Measurements from ENCODE around the gene PRKCE.

Gene PRKCE

DNA sequence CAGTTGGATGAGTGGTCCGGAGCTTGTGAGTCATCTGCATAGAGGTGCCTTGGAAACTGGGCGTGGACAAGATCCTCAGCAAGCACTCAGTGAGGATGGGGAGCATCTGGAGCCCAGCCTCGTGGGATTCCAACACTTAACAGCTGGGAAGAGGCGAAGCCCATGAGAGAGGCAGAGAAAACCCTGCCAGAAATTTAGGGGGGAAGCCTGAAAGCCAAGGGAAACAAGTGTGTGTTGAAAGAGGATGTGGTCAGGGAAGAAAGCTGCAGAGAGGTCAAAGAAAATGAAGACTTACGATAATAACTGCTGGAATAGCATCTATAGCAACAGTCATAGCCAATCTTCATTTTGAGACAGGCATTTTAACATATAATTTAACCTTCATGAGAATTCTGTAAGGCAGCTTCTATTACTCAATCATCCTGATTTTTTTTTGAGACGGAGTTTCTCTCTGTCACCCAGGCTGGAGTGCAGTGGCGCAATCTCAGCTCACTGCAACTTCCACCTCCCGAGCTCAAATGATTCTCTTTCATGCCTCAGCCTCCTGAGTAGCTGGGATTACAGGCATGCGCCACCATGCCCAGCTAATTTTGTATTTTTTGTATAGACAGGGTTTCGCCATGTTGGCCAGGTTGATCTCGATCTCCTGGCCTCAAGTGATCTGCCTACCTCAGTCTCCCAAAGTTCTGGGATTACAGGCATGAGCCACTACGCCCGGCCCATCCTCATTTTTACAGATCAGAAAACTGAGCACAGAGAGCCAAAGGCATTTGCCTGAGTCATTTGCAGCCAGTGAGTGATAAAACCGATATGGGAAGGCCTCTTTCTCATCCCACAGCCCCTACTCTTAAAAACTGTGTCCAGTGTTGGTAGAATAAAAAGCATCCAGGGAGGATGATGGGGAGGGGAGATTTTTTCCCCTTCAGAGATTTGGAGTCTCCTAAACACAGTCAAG lies 431.3 kb downstream of the PRKCE start:
- DNase-seq (ENCODE audit: low read depth): no peak

DNA sequence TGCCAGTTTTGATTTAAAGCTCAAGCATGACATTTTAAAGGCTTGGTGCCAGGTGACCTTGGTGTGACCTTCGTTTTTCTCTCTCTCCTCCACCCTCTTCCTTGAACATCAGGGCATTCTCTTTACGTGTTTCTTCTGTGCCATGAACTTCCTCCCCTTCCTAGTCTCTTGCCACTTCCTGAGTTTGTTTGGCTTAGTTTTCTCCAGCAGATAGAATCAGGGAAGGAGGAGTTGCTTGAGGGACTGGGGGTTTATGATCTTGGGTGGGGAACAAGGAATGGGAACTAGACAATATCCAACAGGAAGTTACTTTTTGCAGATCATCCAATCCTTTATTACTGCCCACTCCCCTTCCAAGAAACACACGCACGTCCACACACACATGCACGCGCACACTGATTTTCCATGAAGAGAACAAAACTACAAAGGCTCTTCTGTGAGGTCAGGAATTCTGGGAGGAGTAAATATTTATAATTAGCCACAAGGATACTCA lies 435.1 kb downstream of the PRKCE start:
- no peak for DNase-seq (ENCODE audit: low read depth)

DNA sequence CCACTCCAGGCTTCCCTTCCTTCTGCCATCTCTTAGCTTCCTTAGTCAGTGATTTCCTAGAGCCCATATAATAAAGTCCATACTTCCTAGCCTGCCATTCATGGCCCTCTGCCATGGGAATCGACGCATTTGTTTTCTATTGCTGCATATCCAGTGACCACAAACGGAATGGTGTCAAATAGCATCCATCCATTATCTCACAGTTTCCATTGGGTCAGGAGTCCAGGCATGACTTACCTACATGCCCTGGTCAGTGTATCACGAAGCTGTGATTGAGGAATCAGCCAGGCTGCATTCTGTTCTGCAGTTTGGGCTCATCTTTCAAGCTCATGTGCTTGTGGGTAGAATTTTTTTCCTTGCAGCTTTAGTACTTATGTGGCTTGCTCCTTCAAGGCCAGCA lies 436.0 kb downstream of the PRKCE start:
- no peak for DNase-seq (ENCODE audit: low read depth)

- no peak for DNase-seq (ENCODE audit: low read depth)
Measured at GRCh38 chr2:46091004-46091403, 439.5 kb downstream of the PRKCE start.

DNA sequence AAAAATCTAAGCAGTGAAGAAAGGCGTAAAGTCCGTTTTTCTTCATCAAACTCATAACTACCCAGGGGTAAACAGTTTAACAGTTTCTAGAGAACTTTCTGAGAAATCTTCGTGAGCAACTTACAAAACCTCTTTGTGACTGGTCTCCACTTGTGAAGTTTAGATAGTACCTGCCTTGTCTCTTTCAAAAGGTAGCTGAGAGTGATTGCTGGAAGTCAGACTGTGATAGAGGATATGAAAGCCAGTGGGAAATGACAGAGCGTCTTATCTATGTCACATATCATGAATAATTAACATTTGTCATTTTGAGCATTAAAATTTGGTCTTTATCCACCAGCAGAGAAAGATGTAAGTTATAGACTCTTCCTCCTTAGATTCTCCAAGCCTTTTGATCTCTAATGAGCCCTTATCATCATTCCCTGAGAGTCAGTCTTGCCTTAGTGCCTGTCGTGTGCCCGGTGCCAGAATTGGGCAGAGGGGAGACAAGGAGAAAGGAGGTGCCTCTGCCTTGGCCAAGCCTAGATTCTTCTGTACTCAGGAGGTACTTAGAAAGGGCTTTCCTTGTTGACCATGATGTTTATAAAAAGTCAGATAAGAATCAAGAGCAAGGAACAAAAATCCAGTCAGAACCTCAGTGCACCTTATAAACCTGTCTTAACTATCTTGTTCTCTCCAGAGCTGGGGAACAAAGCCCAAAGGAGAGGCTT lies 440.6 kb downstream of the PRKCE start:
- no peak for DNase-seq (ENCODE audit: low read depth)

DNA sequence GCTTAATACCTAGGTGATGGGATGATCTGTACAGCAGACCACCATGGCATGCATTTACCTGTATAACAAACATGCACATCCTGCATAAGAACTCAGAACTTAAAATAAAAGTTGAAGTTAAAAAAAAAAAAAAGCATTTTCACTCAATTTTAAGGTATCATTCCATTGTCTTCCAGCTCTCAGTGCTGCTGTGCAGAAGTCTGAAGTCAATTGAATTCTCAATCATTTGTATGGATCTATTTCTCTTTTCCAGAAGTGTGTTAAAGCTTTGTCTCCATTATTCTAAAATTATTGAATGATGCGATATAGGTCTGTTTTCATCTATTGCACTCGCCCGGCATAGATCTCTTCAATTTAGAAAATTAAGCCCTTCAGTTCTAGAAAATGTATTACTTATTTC lies 443.2 kb downstream of the PRKCE start:
- DNase-seq (ENCODE audit: low read depth): no peak

DNA sequence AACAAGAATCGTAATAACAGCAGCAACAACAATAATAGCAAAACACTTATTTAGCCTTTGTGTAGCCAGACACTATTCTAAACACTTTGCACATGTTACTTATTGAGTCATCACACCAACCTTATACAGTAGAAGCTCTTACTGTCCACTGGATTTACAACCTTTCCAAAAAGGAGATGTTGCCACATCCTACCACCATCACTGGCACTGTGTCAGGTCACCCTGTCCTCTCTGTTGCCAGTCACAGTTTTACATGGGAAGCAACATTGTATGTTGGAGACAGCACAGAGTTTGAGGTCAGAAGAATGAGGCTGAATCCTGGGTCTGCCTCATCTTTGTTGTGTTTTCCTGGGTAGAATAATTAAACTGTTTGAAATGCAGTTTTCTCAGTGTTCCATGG lies 444.4 kb downstream of the PRKCE start:
- DNase-seq (ENCODE audit: low read depth): no peak

DNA sequence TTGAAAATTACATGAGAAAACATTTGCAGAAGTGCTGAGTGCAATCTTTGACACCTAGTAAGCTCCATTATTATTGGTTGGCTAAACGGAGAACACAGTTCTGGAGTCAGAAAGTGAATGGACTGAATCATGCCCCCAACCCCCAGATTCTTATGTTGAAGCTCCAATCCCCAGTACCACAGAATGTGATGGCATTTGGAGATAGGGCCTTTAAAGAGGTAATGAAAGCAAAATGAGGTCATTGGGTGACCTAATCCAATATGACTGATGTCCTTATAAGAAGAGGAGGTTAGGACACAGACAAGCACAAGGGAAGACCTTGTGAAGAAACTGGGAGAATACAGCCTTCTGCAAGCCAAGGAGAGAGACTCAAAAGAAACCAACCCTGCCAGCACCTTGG lies 444.8 kb downstream of the PRKCE start:
- no peak for DNase-seq (ENCODE audit: low read depth)

- no peak for DNase-seq (ENCODE audit: low read depth)
Measured at GRCh38 chr2:46097714-46098480, 446.4 kb downstream of the PRKCE start.

GRCh38 chr2:46098621-46099062 lies 447.2 kb downstream of the PRKCE start:
- no peak for DNase-seq (ENCODE audit: low read depth)

DNA sequence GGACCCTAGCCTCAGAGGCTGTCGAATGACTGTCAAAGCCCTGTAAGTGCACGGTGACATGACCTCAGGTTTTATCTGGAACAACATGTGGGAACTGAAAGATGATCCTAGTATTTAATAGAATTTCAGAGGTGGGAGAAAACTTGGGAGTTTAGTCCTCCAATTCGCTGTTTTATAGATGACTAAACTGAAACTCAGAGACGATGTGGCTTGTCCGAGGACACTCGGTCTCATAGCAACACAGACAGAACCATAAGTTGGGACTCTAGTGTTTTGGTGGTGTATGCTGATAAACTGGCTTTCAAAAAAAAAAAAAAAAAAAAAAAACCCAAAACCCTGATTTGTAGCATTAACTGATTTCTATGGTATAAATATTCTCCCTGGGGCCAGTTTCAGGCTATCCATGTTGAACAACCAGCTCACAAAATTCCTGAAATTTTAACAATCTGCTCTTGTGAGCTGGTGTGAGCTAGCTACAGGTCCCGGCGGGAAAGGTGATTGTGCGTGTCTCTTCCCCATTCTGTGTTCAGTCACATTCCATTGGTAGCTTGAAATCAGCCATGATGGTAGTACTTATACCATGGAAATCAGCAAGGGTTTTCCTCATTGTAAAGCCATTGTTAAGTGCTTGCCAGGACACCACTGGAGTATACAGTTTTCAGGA lies 450.2 kb downstream of the PRKCE start:
- DNase-seq (ENCODE audit: low read depth): no peak

DNA sequence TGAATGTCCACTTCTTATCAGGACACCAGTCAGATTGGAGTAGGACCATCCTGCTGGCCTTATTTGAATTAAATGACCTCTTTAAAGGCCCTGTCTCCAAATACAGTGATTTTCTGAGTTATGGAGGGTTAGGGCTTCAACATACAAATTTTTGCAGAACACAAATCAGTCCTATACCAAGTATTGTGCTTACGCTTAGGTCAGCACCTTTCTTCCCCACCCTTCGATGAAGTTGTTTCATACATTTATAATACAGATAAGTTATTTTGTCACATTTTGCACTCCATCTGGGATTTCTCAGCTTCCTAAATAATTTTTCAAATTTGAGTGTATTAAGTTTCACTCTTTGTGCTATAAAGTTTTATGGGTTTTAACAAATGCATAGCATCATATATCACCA lies 455.2 kb downstream of the PRKCE start:
- no peak for DNase-seq (ENCODE audit: low read depth)

DNA sequence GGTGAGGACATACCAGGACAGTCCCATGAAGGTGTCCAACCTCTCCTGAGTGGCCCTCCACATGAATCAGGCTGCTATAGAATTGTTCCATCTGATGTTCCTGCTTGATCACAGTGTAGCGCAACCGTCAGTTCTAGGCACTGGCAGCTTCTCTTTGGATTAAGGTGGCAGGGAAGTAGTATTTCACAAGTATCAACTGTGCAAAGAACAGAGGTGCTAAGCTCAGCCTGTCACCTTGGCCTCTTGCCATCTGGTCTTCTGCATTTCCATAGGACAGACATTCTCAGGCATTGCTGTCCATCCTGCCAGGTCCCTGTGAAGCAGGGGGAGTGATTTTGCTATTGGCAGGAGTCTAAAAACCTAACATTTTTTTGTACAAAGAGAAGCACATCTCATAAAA lies 463.5 kb downstream of the PRKCE start:
- no peak for DNase-seq (ENCODE audit: low read depth)

DNA sequence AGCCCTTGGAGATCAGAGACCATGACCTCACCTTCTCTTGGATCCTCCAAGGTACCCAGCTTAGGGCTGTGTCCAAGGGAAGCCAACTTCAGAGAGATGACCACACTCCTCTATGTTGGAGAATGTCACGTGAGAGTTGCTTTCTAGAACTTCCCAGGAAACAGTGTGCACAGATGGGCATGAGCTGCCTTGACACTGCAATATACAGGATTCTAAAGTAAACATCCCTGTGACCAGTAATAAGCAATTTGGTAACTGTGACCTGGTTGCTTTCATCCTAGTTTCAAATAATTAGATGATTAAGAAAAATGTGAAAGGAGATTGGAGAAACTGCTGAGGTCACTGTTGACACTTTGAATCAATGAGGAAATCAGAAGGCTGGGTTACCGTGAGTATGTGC lies 464.7 kb downstream of the PRKCE start:
- no peak for DNase-seq (ENCODE audit: low read depth)

DNA sequence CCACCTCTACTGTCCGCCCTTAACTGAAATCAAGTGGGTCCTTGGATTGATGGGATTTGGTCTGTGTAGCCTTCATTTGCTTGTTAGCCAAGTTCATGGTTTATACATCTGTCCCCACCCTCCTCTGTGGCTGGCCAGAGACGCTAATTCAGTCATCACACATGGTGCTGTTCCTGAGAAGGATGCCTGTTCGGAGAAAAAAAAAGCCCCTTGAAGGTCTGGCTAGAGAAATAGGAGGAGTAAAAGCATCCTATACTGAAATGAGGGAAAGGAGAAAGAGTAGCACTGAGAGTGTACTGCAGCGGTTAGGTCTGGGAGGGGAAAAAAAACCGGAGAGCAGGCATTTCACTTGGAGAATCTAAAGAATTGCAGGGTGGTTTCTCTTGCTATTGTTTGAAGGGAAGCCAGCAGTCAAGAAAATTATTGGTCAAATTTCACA lies 465.1 kb downstream of the PRKCE start:
- DNase-seq (ENCODE audit: low read depth): no peak

DNA sequence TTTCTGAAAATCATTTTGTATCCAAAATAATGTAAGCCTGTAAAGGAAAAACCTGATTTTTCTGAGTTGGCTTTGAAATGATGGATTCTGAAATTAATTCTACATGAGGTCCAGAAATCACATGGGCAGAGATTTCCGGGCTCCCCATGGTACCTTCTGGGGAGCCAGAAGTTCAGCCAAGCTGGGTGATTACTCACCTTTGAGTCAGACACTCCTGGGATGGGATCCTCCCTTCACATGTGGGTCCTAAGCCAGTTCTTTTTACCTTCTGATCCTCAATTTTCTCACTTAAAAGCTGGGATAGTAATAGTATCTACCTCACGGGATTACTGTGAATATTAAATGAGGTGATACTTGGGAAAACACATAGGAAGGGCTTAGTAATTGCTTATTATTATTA lies 465.9 kb downstream of the PRKCE start:
- no peak for DNase-seq (ENCODE audit: low read depth)

- DNase-seq (ENCODE audit: low read depth): no peak
Measured at GRCh38 chr2:46117994-46118393, 466.5 kb downstream of the PRKCE start.

- DNase-seq (ENCODE audit: low read depth): no peak
Measured at GRCh38 chr2:46118656-46119371, 467.3 kb downstream of the PRKCE start.

GRCh38 chr2:46119453-46119852 lies 468.0 kb downstream of the PRKCE start:
- no peak for DNase-seq (ENCODE audit: low read depth)

DNA sequence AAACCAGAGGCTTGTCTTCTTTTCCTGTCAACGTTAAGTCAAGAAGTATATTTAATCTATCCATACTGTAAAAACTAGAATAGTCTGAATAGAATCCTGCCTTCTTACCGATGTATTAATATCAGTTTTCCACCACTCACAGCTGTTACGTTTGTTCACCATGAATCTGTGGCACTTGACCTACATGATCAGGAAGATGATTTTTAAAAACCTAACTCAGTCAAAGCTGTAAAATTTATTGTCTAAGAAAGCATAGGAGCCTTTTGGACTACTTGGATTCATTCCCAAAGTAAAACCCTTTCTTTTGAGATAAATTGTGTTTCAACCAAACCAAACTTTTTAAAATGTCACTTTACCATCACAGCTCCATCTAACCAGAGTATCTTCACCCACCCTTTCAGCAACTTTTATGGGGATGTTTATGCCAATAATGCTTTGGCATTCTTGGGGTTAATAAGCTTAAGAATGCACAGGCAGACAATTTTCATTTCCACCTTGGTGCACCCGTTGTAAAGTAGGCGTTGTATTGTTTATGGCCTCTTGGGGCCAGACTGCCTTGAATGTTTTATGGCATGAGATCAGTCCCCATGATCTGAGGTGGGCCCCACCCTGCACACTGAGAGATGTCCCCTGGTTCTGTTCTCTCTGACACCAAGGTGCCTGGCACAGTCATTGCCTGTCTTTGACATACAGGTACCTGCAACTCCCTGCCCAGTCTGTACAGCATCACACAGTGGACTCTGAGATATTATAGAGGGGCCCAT lies 469.5 kb downstream of the PRKCE start:
- DNase-seq (ENCODE audit: low read depth): no peak
